DOHH2 (cell line): ENCODE data around the gene BIN1.

ENCODE experiments used
- H3F3A ChIP-seq: fragments of 200-600 bp; sonication (generic), shearing (Covaris generic); 2 replicates; pipeline ENCODE4 v1.6.0; 2016; ENCODE audit warnings: antibody characterized with exemption, mild to moderate bottlenecking; ENCODE audit not compliant: control insufficient read depth, insufficient read depth
- H3K27ac ChIP-seq: fragments of 200-600 bp; sonication (generic); 2 replicates; pipeline ENCODE4 v1.5.1; 2014; ENCODE audit warnings: low read depth, mild to moderate bottlenecking, low read length, moderate library complexity
- H3K27me3 ChIP-seq: fragments of 200-600 bp; sonication (generic); 2 replicates; pipeline ENCODE4 v1.6.1; 2014; ENCODE audit warnings: mild to moderate bottlenecking, low read length, mixed read lengths; ENCODE audit not compliant: control insufficient read depth
- H3K36me3 ChIP-seq: fragments of 200-600 bp; sonication (generic); 2 replicates; pipeline ENCODE4 v1.6.1; 2014; ENCODE audit warnings: mild to moderate bottlenecking, low read length, moderate library complexity, mixed read lengths; ENCODE audit not compliant: control insufficient read depth
- H3K4me1 ChIP-seq: fragments of 200-600 bp; sonication (generic); 2 replicates; pipeline ENCODE4 v1.6.1; 2014; ENCODE audit warnings: mild to moderate bottlenecking, low read length, mixed read lengths; ENCODE audit not compliant: control insufficient read depth
- H3K4me2 ChIP-seq: fragments of 200-600 bp; sonication (generic); 2 replicates; pipeline ENCODE4 v1.6.0; 2014; ENCODE audit warnings: mild to moderate bottlenecking, low read length, moderate library complexity
- H3K4me3 ChIP-seq: fragments of 200-600 bp; sonication (generic); 2 replicates; pipeline ENCODE4 v1.5.1; 2014; ENCODE audit warnings: mild to moderate bottlenecking, low read length, mixed read lengths
- H3K79me2 ChIP-seq: fragments of 200-600 bp; sonication (generic); 2 replicates; pipeline ENCODE4 v1.6.1; 2014; ENCODE audit warnings: mild to moderate bottlenecking, low read length, mixed read lengths; ENCODE audit not compliant: control insufficient read depth
- H3K9me2 ChIP-seq: fragments of 200-600 bp; sonication (generic); replicated peaks from 2 replicates; pipeline ENCODE4 v1.6.1; 2014; ENCODE audit warnings: mild to moderate bottlenecking, low read length, mixed read lengths; ENCODE audit not compliant: control insufficient read depth
- H3K9me3 ChIP-seq: fragments of 200-600 bp; sonication (generic); 2 replicates; pipeline ENCODE4 v1.6.1; 2014; ENCODE audit warnings: antibody characterized with exemption, low read length, mixed read lengths; ENCODE audit not compliant: control insufficient read depth, insufficient read depth
- H4K20me1 ChIP-seq: fragments of 200-600 bp; sonication (generic); 2 replicates; pipeline ENCODE4 v1.6.0; 2014; ENCODE audit warnings: low read depth, mild to moderate bottlenecking, antibody characterized with exemption, low read length, moderate library complexity; ENCODE audit not compliant: control insufficient read depth, insufficient read depth
- CTCF ChIP-seq: fragments of 200-600 bp; sonication (generic); IDR thresholded peaks from one replicate; pipeline ENCODE4 v1.5.1; 2014; ENCODE audit warnings: antibody characterized with exemption, mild to moderate bottlenecking, low read depth, low read length; ENCODE audit not compliant: poor library complexity, severe bottlenecking
- EZH2phosphoT487 ChIP-seq: fragments of 200-600 bp; sonication (generic); IDR thresholded peaks from 2 replicates; pipeline ENCODE4 v1.6.1; 2017; ENCODE audit warnings: borderline replicate concordance, mild to moderate bottlenecking, antibody characterized with exemption, low read length, moderate library complexity, mixed read lengths

The BIN1 gene

GRCh38 chr2:127014630-127015029 lies 92.3 kb downstream of the BIN1 start:
- Histone ChIP-seq H3K36me3 (no peaks in the 10 kb centered on the region), H3F3A (no peaks in the 10 kb centered on the region), H3K27me3 (peaks cover 9% of the 10 kb centered on the region; the same call in 1 of the 2 replicates), H3K9me2 (no peaks in the 10 kb centered on the region), H3K27ac (no peak overlapping the region), H3K4me1 (0 out of 2 replicates have a peak, but pooled peaks cover 3% of the 10 kb centered on the region), H3K79me2 (no peaks in the 10 kb centered on the region), H3K4me3 (no peak overlapping the region), H3K4me2 (no peak overlapping the region), H4K20me1 (no peaks in the 10 kb centered on the region), H3K9me3 (no peaks in the 10 kb centered on the region)
- TF ChIP-seq CTCF (no peak), EZH2phosphoT487 (no peak)

GRCh38 chr2:127014224-127014623 lies 92.7 kb downstream of the BIN1 start:
- no peaks in the 10 kb centered on the region for H3K79me2 ChIP-seq
- no peaks in the 10 kb centered on the region for H4K20me1 ChIP-seq
- H3F3A ChIP-seq: no peaks in the 10 kb centered on the region
- H3K9me2 ChIP-seq: no peaks in the 10 kb centered on the region
- H3K27me3 ChIP-seq: peaks cover 9% of the 10 kb centered on the region; the same call in 1 of the 2 replicates
- no peaks in the 10 kb centered on the region for H3K9me3 ChIP-seq
- no peak overlapping the region for H3K27ac ChIP-seq
- no peaks in the 10 kb centered on the region for H3K36me3 ChIP-seq
- TF ChIP-seq CTCF: no peak
- no peak for TF ChIP-seq EZH2phosphoT487
- 0 out of 2 replicates have a peak, but pooled peaks cover 3% of the 10 kb centered on the region for H3K4me1 ChIP-seq
- H3K4me3 ChIP-seq: no peak overlapping the region
- H3K4me2 ChIP-seq: no peak overlapping the region

- Histone ChIP-seq H3K4me2 (no peak overlapping the region), H3K9me3 (no peaks in the 10 kb centered on the region), H3K27ac (no peak overlapping the region), H3F3A (no peaks in the 10 kb centered on the region), H3K4me3 (no peak overlapping the region), H3K4me1 (0 out of 2 replicates have a peak, but pooled peaks cover 3% of the 10 kb centered on the region), H3K79me2 (no peaks in the 10 kb centered on the region), H3K27me3 (peaks cover 9% of the 10 kb centered on the region; the same call in 1 of the 2 replicates), H4K20me1 (no peaks in the 10 kb centered on the region), H3K9me2 (no peaks in the 10 kb centered on the region), H3K36me3 (no peaks in the 10 kb centered on the region)
- TF ChIP-seq CTCF (no peak), EZH2phosphoT487 (no peak)
Observed at GRCh38 chr2:127012868-127013267, 94.1 kb downstream of the BIN1 start.
